RPMI8226 (cell line): ENCODE data around the gene ZNF606.
"Not testable (repeated sequence)": the region's sequence is repeated elsewhere in the genome, so short reads cannot be mapped to it uniquely, and the experiment has no call there.

Source experiments
- DNase-seq: peaks from one replicate; pipeline ENCODE4 v3.0.0-alpha.2; 2015

The ZNF606 gene

DNA sequence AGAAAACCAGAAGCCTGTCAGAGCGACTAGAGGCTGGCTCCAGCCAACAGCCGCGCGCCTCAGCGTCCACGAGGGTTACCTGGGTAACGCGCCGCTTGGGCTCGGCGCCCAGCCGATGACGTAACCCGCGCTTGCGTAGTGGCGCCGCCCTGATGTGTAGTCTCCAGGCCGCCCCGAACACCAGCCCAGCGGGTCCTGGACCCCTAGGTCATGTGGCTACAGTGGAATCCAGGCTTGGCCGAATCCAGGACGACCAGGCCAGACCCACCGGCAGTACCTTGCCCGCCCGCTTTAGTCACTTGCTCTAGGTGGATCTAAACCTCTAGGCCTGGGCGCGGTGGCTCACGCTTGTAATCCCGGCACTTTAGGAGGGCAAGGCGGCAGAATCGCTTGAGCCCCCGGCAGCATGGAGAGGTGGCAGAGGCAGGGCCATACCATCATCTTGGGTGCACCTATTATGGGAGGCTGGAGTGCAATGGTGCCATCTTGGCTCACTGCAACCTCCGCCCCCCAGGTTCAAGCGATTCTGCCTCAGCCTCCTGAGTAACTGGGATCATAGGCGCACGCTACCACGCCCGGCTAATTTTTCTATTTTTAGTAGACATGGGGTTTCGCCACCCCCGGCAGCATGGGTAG is 7.2 kb upstream of the ZNF606 start:
- DNase-seq: peak; percentile 92

- DNase-seq: no peak
Observed at GRCh38 chr19:58009301-58009665, 6.7 kb upstream of the ZNF606 start.

- not testable (repeated sequence) for DNase-seq
Observed at GRCh38 chr19:58008877-58009276, 6.3 kb upstream of the ZNF606 start.

DNA sequence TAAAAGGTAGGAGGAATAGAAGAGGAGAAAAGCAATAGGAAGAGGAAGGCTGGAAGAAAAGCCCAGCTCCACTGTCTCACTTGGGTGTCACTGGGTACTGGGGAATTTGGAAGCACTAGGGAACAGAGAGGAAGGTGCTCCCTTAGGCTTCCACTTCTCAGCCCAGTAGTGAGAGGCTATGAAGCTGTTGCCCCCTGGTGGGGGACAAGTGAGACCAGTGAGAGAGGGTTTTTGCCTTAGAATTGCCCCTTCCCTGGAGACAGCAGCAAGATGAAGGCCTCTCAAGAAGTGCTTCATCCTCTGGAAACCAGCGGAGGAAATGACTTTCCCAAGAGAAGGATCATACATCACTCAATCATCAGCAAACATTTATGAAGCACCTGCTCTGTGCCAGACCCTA is 4.7 kb upstream of the ZNF606 start:
- DNase-seq: peak; percentile 15

DNA sequence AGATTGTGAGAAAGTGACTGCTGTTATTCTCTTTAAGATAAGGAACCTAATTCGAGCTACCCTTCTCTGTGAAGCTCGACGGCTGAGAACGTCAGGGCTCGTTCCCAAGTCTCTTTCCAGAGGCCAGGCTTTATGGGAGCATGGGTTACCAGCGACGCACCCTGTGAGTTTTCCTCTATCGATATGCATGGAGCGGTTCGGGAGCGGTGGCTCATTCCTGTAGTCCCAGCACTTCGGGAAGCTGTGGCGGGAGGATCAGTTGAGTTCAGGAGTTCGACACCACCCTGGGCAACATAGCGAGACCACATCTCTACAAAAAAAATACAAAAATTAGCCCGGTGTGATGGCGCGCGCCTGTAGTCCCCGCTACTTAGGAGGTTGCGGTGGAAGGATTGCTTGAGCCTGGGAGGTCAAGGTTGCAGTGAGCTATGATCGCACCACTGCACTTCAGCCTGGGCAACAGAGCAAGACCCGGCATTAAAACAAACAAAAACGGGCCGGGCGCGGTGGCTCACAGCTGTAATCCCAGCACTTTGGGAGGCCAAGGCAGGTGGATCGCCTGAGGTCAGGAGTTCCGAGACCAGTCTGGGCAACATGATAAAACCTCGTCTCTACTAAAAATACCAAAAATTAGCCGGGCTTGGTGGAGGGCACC is 681 bp upstream of the ZNF606 start:
- DNase-seq: no peak

DNA sequence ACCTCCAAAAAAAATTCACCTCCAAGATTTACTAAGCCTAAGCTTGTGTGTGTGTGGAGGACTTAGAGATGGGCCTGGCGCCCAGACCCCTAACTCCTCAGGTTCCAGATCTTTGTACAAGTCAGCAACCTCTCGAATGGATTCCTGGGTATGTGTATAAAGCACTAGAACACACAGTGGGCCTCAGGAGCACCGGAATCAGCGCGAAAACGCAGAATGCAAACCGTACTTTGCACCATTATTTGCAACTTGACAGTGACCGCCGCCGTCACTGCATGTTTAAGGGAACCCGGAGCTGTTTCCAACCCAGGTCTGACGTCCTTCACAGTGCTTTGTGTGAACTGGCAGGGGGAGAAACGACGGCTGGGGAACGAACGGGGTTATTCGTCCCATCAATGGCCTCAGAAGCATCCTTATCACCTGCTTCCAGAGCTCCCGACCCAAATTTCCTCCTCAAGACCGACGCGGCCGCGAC is 688 bp downstream of the ZNF606 start:
- DNase-seq: no peak

DNA sequence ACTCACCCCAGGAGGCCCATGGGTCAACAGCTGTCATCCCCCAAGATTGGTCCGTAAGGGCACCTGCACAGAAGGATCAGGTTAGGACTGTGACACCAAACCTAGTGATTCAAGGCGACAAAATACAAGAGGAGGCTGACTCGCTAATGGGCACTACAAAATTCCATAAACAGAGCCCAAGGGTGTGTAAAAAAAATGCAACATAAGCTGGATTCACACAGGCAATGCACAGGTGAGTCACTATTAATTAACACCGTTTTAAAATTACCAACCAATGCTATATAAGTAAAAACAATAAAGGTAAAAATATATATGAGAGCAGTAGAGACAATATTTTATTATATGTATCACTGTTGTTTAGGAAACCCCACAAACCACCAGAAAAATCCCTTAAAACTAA is 1.9 kb downstream of the ZNF606 start:
- DNase-seq: no peak

DNA sequence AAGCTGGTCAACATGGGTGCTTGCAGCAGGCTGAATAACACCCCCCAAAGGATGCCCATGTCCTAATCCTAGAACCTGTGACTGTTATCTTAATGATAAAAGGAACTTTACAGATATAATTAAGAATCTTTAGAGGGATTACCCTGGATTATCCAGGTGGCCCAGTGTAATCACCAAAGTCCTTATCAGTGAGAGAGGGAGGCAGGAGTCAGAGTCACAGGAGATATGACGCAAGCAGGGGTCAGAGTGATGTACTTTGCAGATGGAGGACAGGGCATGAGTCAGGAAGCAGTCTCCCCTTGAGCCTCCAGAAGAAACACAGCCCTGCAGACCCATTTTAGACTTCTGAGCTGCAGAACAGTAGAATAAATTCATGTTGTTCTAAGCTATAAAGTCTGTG is 9.8 kb downstream of the ZNF606 start:
- no peak for DNase-seq

GRCh38 chr19:57978586-57979289 is 23.9 kb downstream of the ZNF606 start:
- DNase-seq: no peak

DNA sequence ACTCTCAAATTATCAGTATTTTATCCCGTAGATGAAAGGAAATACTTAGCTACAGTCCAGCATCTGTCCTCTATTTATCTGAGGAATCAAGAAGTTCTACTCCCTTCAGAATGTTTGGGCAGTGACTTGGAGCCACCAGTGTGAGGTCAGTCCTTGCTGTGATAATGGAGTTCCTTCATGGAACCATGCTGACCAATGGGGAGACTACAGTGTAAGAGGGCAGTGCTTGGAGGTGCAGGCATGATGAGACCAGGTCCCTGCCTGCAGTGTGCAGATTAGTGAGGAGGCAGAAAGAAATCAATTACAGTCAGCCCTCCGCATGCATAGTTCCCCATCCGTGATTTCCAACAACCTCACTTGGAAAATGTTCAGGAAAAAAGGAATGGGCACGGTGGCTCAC is 28.2 kb downstream of the ZNF606 start, which contains the start of gene C19orf18:
Gene C19orf18 (minus strand): TSS at position 101 of the 400 bp plus-strand sequence. CDS start 102 bp downstream, outside the sequence.
- no peak for DNase-seq

DNA sequence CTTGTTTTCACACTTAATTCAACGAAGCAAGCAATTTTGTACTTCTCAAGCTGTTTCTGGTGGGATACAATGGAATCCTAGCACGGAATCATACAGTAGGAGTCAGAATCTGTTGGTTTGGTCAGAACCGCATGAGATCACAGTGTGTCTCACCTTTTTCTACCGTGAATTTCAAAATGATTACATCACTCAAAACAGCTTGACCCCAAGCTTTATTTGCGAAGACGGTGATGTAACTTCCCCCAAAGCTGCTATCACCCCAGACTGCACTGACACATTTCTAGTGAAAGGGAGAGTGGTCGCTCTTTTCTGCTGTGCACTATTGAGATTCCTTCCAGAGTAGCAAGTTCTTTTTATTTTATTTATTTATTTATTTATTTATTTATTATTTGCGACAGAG is 37.9 kb downstream of the ZNF606 start:
- no peak for DNase-seq

DNA sequence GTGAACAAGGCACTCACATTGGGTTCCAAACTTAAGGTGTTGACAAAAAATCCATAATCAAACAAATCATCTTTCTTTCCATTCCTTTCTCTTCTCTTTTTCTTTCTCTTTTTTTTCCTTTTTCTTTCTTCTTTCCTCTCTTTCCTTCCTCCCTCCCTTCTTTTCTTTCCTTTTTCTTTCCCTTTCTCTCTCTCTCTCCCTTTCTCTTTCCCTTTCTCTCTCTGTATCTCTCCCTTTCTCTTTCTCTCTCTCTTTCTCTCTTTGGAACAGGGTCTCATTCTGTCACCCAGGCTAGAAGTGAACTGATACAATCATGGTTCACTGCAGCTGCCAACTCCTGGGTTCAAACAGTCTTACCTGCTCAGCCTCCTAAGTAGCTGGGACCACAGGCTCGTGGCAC is 40.8 kb downstream of the ZNF606 start:
- DNase-seq: no peak

GRCh38 chr19:57954996-57955395 is 47.6 kb downstream of the ZNF606 start:
- DNase-seq: no peak

- DNase-seq: no peak
Observed at GRCh38 chr19:57949702-57950101, 52.9 kb downstream of the ZNF606 start.

DNA sequence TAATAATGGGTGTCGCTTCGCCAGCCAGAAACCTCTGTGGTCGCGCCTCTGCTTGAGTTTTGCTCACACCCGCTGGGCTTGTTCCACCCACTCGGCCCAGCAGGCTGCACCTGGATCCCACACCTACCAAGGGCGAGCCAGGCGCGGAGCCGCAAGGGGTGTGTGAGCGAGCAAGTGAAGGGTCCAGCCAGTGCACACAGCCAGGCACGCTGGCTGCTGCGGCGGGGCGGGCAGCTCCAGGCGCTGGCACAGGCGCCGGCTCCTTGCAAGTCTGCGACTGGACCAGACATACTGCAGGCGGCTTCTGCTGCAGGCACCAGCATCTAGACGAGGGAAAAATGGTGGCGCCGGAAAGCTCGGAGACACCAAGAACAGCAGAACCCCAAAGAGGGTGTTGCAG is 53.3 kb downstream of the ZNF606 start:
- DNase-seq: no peak

DNA sequence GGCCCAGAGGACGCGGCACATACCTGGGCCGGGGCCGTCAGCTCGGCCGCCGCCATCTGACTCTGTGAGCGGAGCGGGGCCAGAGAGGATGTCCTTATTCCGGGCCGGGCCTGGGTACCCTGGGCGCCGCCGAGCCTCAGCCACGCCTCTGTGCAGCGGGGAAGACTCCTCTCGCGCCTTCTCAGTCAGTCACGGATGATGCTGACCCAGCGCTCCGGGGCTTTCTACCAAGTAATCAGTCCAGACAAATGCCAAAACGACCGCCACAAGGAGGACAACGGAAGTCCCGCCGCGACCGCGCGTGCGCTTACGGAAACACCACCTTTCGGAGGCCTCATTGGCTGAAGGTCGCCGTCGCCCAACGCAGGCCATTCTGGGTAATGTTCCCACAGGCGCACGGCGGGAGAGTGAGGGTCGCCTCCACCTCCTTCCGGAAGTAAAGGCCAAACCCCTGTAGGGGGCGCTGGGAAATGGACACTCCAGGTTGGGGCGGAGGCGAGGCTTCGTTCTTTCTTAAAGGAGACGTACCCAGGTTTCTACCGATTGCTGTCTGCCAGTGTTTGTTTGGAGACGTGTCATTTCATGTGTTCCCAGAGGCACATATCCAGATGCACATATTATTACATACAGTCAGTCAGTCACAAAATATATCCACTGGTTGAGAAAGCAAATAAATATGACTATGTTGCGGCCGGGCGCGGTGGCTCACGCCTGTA is 55.0 kb downstream of the ZNF606 start, which contains the start of gene ZNF256:
Gene ZNF256 (minus strand): TSS at position 288 of the 716 bp plus-strand sequence. CDS start 232 bp downstream, at position 56.
- peak; percentile 98 for DNase-seq

- DNase-seq: no peak
Observed at GRCh38 chr19:57947088-57947418, 55.6 kb downstream of the ZNF606 start.

DNA sequence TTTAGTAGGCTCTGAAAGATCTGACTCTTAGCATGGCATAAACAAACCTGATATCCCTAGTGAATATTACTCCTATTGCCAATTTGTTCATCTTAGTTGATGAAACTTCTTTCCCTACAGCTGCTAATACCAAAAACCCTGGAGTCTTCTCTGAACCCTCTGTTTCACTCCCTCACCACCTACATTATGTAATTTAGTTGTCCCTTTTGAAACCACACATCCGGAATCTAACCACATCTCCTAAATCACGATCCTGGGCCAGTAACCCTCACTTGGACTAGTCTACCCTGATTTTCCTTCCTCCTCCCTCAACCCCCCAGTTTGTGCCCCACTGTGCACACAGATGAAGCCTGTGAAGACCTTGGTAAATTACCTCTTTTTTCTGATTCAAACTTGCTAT is 56.3 kb downstream of the ZNF606 start:
- DNase-seq: no peak

GRCh38 chr19:57941593-57941992 is 61.0 kb downstream of the ZNF606 start:
- no peak for DNase-seq

GRCh38 chr19:57935731-57936130 is 66.9 kb downstream of the ZNF606 start:
- no peak for DNase-seq

- peak; percentile 54 for DNase-seq
Observed at GRCh38 chr19:57934820-57935665, 67.6 kb downstream of the ZNF606 start, which contains the start of gene ZNF418. Gene ZNF418 (minus strand): TSS chr19:57935402. CDS start chr19:57933822, 1,580 bp downstream.

- DNase-seq: no peak
Observed at GRCh38 chr19:57927587-57927986, 75.0 kb downstream of the ZNF606 start.
